ENCODE data around the gene CCL20. TPM values are rescaled to one million over a fixed set of nuclear protein-coding genes. Genes with fewer than 3 reads are reported as not detected.

The CCL20 gene
- total RNA-seq, 2 experiments from 2014 or later, result not detected

GRCh38 chr2:227766373-227766883 lies 47.2 kb upstream of the CCL20 start:
- BruUV-seq (replicated peaks), result no TSS peak
- H4K20me1 ChIP-seq (ENCODE audit: insufficient read depth, low read length), result no peaks in the 10 kb centered on the region
- no peak overlapping the region for H3K27ac ChIP-seq (ENCODE audit: low read depth, low read length, poor library complexity, severe bottlenecking)
- no peak overlapping the region for H3K4me3 ChIP-seq (ENCODE audit: low read depth, low read length, poor library complexity, severe bottlenecking)
- intact Hi-C loops (cut with micrococcal nuclease; ENCODE audit: unreplicated experiment), result loop anchor here (1.0 to 10.0 kb wide), 4 partner anchors 108 to 637 kb away; no protein-coding TSS in a partner anchor
- CTCF ChIA-PET (ENCODE audit: unreplicated experiment), result interaction anchor here (0.7 to 1.1 kb wide), 2 partner anchors 11 to 108 kb away, joined by 3 to 5 read pairs; no protein-coding TSS in a partner anchor
- H3K36me3 ChIP-seq (ENCODE audit: insufficient read depth, low read length), result no peaks in the 10 kb centered on the region
- TF ChIP-seq CTCF (conservative IDR thresholded peaks at IDR 0.05; ENCODE audit: low read length), result peak; percentile 90
- no peak for TF ChIP-seq EZH2phosphoT487 (IDR thresholded peaks at IDR 0.05; ENCODE audit: borderline replicate concordance, low read depth, low read length)
- no peaks in the 10 kb centered on the region for H3K9me2 ChIP-seq (ENCODE audit: insufficient read depth, low read length)
- no peaks in the 10 kb centered on the region for H3K9me3 ChIP-seq (ENCODE audit: low read length)
- peak; percentile 65 for DNase-seq (ENCODE audit: low spot score)
- no peak overlapping the region for H3K4me2 ChIP-seq (ENCODE audit: low read length)
- POLR2A ChIA-PET, result interaction anchor here (0.9 kb wide), 1 partner anchor 98 kb away, joined by 3 read pairs; no protein-coding TSS in a partner anchor
- H2AFZ ChIP-seq (ENCODE audit: low read length), result no peak overlapping the region
- H3K4me1 ChIP-seq (ENCODE audit: insufficient read depth, low read length, poor library complexity, severe bottlenecking), result no peaks in the 10 kb centered on the region
- no peaks in the 10 kb centered on the region for H3K79me2 ChIP-seq (ENCODE audit: insufficient read depth, low read depth, low read length)

- H4K20me1 ChIP-seq (ENCODE audit: insufficient read depth, low read length), result no peaks in the 10 kb centered on the region
- BruUV-seq (replicated peaks), result no TSS peak
- no peaks in the 10 kb centered on the region for H3K36me3 ChIP-seq (ENCODE audit: insufficient read depth, low read length)
- no peaks in the 10 kb centered on the region for H3K79me2 ChIP-seq (ENCODE audit: insufficient read depth, low read depth, low read length)
- H3K4me2 ChIP-seq (ENCODE audit: low read length), result no peak overlapping the region
- ChIA-PET POLR2A (no interaction called here), CTCF (ENCODE audit: unreplicated experiment) (no interaction called here)
- DNase-seq (ENCODE audit: low spot score), result no peak
- intact Hi-C loops (cut with micrococcal nuclease; ENCODE audit: unreplicated experiment), result loop anchor here (2.0 to 10.0 kb wide), 2 partner anchors 287 to 363 kb away; no protein-coding TSS in a partner anchor
- no peak overlapping the region for H3K27ac ChIP-seq (ENCODE audit: low read depth, low read length, poor library complexity, severe bottlenecking)
- no peak for TF ChIP-seq CTCF (conservative IDR thresholded peaks at IDR 0.05; ENCODE audit: low read length)
- TF ChIP-seq EZH2phosphoT487 (IDR thresholded peaks at IDR 0.05; ENCODE audit: borderline replicate concordance, low read depth, low read length), result no peak
- no peaks in the 10 kb centered on the region for H3K4me1 ChIP-seq (ENCODE audit: insufficient read depth, low read length, poor library complexity, severe bottlenecking)
- H2AFZ ChIP-seq (ENCODE audit: low read length), result no peak overlapping the region
- H3K4me3 ChIP-seq (ENCODE audit: low read depth, low read length, poor library complexity, severe bottlenecking), result no peak overlapping the region
- H3K9me3 ChIP-seq (ENCODE audit: low read length), result no peaks in the 10 kb centered on the region
- no peaks in the 10 kb centered on the region for H3K9me2 ChIP-seq (ENCODE audit: insufficient read depth, low read length)
These were observed 45.8 kb upstream of the CCL20 start for GRCh38 chr2:227767830-227768229.

GRCh38 chr2:227772197-227772661 lies 41.4 kb upstream of the CCL20 start:
- POLR2A ChIA-PET, result no interaction called here
- no peaks in the 10 kb centered on the region for H3K9me2 ChIP-seq (ENCODE audit: insufficient read depth, low read length)
- CTCF ChIA-PET (ENCODE audit: unreplicated experiment), result no interaction called here
- TF ChIP-seq EZH2phosphoT487 (IDR thresholded peaks at IDR 0.05; ENCODE audit: borderline replicate concordance, low read depth, low read length) (no peak), CTCF (conservative IDR thresholded peaks at IDR 0.05; ENCODE audit: low read length) (no peak)
- intact Hi-C loops (cut with micrococcal nuclease; ENCODE audit: unreplicated experiment), result no loop called here
- no peaks in the 10 kb centered on the region for H3K4me1 ChIP-seq (ENCODE audit: insufficient read depth, low read length, poor library complexity, severe bottlenecking)
- DNase-seq (ENCODE audit: low spot score), result no peak
- H3K9me3 ChIP-seq (ENCODE audit: low read length), result no peaks in the 10 kb centered on the region
- H3K4me3 ChIP-seq (ENCODE audit: low read depth, low read length, poor library complexity, severe bottlenecking), result no peak overlapping the region
- BruUV-seq (replicated peaks), result no TSS peak
- H3K4me2 ChIP-seq (ENCODE audit: low read length), result no peak overlapping the region
- H3K36me3 ChIP-seq (ENCODE audit: insufficient read depth, low read length), result no peaks in the 10 kb centered on the region
- no peaks in the 10 kb centered on the region for H3K79me2 ChIP-seq (ENCODE audit: insufficient read depth, low read depth, low read length)
- H3K27ac ChIP-seq (ENCODE audit: low read depth, low read length, poor library complexity, severe bottlenecking), result no peak overlapping the region
- H4K20me1 ChIP-seq (ENCODE audit: insufficient read depth, low read length), result no peaks in the 10 kb centered on the region
- no peak overlapping the region for H2AFZ ChIP-seq (ENCODE audit: low read length)

Data from OCI-LY7 (cell line).